ENCODE measurements around the gene TBCD.

The TBCD gene

DNA sequence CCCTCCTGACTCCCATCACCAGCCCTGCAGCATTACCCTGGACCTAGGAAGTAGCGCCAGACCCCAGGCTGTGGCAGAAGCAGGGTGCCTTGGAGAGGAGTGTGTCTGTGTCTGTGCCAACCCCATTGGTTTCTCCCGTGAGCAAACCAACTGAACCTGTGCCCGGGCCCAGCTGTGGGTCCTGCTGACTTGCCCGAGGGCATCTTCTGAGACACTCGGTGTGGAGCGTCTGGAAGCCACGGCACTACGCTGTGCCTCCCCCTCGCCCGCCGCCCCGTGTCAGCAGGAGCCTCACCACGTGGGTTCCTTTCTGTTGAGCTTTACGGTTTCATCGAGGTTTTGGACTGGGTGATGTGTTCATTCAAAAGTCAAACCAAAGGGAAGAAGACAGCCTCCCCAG lies 60.2 kb downstream of the TBCD start:
- no peak for DNase-seq

DNA sequence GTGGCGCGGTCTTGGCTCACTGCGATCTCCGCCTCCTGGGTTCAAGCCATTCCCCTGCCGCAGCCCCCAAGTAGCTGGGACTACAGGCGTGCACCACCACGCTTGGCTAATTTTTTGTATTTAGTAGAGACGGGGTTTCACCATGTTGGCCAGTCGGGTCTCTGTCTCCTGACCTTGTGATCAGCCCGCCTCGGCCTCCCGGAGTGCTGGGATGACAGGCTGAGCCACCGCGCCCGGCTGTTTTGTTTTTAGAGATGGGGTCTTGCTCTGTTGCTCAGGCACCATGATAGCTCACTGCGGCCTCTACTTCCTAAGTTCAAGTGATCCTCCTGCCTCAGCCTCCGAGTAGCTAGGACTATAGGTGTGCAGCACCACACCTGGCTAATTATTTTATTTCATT lies 60.7 kb downstream of the TBCD start:
- DNase-seq = no peak

DNA sequence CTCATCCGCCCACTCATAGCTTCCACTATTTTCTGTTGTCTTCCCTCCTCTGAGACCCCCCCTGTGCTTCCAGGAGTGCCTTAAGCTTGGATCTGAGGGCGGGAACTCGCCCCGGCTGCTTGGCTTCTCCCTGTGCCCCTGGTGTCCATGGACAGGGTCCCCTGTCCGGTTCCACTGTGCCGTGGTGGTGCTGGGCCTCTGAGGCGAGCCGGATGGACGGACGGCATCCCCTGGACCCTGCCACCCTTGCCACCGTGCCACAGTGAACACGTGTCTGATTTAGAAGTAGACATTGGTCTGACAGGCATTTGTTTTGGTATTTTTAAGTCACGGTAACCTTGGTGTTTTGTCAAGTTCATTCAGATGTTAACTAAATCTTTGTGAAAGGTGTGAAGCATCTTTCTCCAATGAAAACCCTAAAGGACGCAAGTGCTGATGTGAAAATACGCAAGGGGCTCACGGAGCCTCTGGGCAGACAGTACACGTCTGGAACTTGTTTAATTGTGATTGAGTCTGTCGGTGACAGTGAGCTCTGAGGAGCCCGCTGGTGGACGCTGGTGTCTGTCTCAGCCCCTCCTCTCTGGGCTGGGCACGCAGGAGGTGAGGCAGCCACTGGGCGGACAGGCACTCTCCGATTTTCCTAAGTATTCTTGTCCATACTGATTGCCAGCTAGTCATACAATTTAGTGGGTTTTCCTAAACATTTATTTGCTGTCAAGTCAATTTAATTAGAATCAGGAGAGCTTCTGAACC lies 61.6 kb downstream of the TBCD start:
- DNase-seq = no peak

DNA sequence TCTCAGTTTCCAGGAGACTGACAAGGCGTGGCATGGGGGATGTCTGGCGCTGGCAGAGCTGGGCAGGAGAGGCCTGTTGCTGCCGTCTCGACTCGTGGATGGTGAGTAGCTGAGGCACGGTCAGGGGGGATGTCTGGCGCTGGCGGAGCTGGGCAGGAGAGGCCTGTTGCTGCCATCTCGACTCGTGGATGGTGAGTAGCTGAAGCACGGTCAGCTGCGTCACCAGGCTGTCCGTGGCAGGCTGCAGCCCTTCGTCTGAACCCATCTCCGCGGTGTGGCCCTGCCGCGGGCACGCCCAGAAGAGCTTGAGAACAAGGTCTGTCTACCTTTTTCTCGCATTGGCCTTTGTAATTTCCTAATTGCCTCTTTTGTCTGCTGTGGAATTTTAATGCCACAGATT lies 63.0 kb downstream of the TBCD start:
- no peak for DNase-seq

DNA sequence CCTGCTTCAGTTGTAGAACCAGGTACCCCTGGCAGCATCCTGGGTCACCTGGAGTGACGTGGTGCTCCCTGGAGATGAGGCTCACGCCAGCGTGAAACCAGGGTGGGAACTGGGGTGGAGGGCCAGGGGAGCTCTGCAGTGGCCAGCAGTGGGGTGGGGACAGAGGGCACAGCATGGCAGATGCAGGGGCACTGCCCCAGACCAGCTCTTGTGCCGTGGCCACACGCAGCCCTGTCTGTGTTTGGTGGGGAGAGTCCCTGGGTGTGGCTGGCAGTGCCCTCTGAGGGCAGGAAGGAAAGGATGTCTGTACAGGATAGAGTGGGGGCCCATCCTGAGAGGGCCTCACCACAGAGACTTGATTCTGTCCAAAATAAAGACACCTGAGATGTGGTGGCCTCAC lies 63.5 kb downstream of the TBCD start:
- no peak for DNase-seq

DNA sequence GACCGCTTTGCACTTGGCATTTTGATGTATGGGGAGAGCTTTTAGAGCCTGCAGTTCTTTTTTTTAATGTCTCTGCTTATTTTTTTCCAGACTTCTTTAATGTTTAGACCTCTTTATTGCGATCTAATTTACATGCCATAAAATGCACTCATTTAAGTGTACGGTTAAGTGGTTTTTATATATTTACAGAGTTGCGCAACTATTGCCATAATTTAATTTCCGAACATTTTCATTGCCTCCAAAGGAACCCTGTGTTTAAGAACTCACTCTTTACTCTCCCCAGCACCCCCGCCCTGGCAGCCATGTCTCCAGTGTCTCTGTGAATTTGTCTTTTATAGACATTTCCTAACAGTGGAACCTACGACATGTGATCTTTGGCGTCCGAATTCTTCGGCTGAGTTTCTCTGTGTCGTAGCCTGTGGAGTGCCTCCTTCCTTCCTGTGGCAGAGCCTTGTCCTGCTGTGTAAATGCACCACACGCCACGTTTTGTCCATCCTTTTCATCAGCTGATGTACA lies 64.0 kb downstream of the TBCD start:
- DNase-seq = no peak

DNA sequence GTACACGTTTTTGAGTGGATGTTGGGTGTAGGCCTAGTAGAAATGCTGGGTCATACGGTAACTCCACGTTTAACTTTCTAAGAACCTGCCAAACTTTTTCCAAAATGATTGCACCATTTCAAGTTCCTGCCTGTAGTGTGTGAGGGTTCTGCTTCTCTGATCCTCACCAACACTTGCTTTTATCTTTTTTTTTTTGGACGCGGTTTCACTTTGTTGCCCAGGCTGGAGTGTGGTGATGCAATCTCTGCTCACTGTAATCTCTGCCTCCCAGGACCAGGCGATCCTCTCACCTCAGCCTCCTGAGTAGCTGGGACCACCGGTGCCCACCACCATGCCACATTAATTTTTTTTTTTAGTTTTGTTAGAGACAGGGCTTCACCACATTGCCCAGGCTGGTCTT lies 64.5 kb downstream of the TBCD start:
- DNase-seq = no peak

DNA sequence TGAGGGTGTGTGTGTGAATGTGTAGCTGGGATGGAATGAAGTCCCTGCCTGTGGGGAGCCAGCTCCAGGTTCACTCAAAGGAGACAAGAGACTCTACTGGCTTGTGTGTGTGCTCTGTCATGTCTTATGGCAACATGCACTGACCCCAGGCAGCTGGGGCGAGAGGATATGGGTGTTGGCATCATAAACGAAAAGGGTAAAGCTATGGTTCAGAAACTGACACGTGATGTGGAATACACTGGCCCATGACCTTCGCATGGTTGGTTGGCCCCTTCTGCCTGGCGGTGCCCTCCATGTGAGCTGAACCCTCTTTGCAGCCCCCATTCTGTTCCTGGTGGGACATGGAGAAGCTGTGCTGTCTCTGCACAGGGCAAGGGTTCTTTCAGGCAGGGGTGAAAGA lies 66.1 kb downstream of the TBCD start:
- DNase-seq = no peak

DNA sequence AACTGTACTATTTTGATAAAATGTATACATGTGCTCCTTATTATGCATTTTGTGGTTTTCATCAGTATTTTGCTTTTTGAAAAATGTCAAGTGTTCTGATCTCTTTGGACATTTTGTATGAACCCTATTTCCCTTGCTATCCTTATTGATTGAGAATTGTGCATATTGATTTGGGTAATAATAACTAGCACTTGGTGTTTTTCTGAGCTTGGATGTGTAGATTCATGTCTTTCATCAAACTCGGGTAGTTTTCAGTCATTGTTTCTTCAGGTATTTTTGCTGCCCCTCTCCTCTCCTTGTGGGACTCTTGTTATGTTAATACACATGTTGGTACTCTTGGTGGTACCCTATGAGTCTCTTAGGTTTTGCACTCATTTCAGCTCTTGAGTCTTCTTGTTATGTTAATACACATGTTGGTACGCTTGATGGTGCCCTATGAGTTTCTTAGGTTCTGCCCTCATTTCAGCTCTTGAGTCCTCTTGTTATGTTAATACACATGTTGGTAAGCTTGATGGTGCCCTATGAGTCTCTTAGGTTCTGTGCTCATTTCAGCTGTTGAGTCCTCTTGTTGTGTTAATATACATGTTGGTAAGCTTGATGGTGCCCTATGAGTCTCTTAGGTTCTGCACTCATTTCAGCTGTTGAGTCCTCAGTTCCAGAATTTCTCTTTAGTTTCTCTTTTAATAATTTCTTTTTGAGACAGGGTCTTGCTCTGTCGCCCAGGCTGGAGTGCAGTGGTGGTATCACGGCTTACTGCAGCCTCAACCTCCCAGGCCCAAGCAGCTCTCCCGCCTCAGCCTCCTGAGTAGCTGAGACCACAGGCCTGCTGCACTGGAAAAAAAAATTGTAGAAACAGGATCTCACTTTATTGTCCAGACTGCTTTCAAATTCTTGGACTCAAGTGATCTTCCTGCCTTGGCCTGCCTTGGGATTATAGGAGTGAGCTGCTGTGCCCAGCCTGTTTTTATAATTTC lies 68.7 kb downstream of the TBCD start:
- no peak for DNase-seq

DNA sequence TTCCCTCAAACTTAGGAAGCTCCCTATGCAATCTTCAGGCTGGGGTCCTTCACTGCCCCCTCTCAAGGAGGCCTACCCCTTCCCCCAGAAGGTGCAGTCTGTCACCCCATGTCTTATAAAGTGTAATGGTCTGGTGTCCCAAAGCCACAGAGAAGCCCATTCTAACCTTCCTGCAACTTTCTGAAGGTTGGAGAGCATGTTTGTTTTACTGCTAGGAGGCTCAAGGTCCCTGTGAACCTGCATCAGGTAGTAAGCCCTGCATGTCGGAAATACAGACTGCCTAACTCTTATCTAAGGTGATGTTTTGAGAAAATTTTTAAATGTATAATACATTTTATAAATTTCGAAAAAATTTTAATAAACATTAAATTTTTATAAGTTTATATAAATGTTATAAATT lies 69.7 kb downstream of the TBCD start:
- DNase-seq = no peak

DNA sequence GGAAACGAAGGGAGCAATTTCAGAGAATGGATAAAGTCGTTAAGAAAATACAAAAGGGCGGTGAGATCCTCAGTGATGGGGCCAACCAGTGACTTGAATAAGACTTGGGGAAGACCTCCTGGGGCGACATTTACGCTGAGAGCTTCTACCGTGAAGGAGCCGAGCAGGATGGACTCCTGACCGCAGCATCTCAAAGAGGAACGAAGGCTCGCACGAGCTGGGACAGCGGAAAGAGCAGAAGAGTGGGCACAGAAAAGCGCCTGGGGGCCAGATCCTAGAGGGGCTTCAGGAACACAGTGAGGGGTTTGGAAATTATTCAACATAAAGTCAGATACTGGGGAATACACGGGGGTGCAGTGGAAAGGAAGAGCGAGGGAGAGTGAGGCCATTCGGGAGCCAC lies 70.4 kb downstream of the TBCD start:
- no peak for DNase-seq

DNA sequence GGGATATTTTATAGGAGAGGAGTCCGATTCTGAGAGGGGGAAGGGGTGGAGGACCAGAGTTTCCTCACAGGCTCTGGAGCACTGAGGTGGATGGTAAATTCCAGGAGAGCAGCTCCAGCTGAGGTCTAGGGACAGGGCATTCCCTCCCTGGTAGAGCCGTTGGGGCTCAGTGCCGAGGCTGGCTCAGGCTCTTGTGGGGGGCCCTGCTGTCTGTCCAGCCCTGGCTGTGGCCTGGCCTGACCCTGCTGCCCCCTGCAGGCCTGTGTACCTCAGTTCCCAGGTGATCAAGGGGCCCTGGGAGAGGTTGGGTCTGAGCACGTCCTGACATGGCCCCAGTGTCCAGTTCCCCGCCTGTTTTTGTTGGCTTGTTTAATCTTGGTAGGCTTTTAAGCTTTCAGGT lies 71.1 kb downstream of the TBCD start:
- no peak for DNase-seq

DNA sequence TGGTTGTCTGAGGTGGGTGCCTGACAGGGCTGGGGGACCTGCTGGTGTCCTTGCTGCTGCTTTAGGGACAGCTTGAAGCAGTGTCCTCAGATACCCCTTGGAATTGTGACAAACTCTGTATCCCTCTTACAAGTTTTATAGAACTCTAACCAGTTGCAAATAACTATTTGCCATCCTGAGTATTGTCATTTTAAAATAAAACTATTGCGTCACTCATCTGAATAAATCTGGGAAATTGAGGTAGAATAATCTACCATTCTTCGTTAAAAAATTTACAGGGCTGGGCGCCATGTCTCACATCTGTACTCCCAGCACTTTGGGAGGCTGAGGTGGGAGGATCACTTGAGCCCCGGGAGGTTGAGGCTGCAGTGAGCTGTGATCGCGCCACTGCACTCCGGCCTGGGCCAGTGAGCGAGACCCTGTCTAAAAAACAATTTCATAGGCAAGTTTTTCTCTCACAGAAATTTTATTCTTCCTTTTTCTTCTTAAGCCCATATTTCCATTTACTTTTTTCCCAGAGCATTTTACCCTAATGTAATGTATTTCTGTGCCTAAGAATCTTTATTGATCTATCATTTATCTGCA lies 73.8 kb downstream of the TBCD start:
- no peak for DNase-seq

DNA sequence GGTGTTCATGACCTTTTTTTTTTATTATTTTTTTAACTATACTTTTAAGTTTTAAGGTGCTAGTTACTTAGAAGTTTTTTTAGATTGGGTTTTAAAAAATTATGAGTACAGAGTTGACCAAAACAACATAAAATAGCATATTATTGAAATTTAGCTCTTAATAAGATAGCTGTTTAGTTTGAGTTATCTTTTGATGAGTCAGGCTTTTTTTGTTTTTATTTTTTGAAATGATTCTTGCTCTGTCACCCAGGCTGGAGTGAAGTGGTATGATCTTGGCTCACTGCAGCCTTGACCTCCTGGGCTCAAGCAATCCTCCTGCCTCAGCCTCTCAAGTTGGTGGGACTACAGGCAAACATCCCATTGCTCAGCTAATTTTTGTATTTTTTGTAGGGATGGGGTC lies 74.3 kb downstream of the TBCD start:
- DNase-seq = no peak

DNA sequence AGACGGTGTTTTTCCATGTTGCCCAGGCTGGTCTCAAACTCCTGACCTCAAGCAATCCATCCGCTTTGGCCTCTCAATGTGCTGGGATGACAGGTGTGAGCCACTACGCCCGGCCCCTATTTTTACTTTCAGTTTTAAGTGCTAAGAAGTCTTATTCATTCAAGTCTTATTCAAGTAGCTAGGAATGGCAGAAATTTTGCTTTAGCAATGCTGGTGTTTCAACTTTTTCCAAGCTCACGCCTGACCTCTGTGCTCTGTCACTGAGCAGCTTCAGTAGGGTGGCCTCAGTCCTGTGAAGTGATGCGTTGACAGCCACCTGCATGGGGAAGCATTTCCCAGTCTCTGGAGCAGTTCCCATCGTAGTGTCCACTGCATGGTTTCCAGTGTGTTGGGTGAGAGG lies 75.1 kb downstream of the TBCD start:
- DNase-seq = no peak

DNA sequence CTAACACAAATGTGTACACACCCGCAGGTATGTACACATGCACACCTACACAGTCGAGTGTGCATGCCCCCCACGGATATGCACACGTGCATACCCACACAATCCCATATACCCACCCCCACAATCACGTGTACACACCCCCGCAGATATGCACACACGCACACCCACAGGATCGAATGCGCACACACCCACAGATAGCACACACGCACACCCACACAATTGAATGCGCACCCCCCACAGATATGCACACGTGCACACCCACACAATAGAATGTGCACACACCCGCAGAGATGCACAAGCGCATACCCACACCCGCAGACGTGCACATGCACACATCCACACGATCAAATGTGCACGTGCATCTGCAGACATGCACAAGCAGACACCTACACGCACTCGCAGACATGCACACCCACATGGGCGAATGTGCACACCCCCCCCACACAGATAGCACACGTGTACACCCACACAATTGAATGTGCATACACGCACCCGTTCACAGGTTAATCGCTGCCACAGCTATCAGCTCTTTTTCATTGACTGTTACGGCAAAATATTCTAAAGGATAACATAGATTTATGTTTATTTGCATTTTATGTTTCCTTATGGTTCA lies 77.1 kb downstream of the TBCD start:
- no peak for DNase-seq

DNA sequence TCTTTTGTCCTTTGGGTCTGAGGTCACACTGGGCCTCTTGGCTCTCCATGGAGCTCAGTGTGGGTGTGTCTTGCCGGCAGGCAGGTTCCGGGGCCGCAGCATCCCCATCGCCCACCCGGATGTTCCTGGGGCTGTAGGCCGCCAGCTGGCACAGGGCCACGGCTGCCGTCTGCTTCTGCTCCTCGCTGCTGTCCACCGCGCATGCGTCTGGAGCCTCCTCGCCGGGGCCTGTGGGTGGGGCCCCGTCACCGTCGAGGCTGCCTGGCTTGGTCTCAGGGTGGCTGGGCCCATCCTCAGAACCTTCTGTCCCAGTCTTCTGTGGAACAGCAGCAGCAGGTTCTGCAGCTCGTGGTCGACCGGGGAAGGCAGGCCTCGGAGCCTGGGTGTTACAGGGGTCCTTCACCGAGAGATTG lies 78.4 kb downstream of the TBCD start:
- DNase-seq = no peak

DNA sequence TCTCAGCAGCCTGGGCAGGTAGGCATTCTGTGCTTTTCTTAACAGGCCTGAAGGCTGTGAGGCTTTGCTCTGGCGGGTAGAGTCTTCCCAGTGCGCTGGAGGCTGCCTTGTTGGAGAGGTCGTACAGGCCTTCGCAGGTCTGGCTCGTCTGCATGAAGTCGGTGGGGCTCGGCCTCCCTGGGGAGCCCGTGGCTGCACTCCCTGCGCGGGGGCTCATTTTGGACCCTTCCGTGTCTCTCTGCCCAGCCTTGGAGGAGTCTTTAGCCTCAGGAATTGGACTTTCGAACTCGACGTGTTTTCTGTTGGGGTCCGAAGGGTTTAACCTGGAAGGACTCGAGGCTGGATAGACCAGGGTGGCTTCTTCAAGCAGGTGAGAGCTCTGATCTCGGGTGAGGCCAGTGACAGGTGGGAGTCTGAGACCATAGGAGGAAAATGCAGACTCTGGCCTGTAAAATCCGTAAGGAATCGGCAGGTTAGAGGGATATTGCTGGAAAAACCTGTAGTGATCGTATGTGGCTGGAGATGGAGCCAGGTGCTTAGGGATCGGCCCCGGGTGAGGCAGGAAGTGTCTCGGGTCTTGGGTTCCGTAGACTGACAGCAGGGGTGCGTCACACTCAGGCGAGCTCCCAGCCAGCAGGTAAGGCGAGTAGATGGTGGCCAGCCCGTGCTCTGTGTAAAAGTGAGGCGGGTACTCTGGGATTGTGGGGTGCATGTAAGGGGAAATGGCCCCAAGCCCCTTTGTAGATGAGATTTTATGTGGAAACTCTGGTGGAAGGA lies 79.4 kb downstream of the TBCD start:
- DNase-seq = no peak

DNA sequence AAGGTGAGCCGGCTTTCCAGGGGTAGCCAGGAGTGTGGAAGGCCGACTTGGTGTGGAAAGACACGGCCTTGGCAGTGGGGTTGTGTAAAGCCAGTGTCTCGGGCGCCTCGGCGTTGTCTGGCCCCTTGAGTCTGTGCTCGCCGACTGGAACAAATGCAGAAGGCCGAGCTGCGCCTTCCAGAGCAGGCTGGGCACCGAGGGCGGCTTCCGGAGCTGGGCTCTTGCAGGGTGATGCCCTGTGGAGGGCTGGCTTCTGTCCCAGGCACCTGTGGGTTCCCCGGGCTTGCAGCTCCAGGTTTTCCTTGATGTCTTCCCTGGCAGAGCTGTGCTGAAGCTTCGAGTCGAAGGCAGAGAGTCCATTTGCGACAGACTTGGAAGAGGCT lies 79.9 kb downstream of the TBCD start:
- DNase-seq = no peak

DNA sequence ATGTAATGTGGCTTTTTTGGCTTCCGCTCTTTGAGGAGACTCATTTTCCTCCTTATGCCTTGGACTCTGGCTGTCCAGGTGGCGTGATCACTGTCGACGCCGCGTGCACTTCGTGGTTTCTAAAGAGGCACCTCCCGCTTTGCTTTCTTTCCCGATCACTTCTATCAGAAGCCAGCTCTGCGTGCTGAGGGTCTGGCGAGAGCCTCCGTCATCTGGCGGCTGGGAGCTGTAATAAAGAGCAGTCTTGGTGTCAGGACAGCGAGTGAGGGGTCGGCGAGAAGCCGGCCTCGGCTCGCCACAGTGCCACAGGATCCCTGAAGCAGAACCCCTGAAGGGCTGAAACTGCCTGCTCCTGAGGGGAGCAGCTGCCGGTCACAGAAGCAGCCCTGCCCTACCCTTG lies 80.5 kb downstream of the TBCD start:
- no peak for DNase-seq

DNA sequence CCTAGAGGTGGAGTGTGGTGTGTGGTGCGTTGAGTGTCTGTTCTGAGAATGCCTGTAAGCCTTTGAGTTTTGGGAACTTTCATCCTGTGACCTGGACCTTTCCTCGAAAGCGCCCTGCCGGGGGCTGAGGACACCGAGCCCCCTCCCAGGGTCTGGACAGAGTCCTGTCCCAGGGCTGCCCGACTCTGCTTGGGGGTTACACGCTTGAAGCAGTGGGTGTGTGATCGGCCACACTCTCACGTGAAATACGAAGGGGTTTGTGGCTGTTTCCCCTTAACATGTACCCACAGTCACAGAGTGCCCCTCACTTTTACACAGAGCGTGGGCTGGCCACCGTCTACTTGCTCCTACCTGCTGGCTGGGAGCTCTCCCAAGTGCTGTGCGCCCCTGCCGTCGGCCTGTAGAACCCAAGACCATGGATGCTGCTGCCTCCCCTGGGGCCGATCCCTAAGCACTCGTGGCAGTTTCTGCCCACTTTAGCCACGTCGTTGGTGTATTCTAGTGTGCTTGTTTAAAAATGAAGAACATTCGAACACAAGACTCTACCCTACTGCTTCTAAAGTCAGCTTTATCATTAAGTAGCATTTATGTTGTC lies 81.1 kb downstream of the TBCD start:
- DNase-seq = no peak

DNA sequence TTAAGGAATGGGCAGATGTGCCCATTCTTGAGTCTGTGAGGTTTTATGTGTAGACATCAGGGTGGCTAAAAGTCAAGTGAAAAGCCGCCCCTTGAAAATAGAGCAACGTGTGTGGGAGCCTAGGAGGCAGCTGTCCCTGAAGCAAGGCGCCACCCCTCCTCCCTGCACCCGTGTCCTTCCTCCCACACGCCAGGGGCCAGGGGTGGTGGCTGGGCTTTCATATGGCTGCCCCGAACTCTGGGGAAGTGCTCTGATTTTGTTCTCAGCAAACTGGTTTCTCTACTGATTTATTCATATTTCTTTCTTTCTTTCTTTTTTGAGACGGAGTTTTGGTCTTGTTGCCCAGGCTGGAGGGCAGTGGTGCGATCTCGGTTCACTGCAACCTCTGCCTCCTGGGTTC lies 83.3 kb downstream of the TBCD start:
- DNase-seq = no peak

Measured in CD4-positive, alpha-beta T cell treated with Interleukin-4 for 4 hours (primary cell).